DND-41 (cell line): ENCODE measurements around the gene DDR1.
"Not testable (repeated sequence)": the region's sequence is repeated elsewhere in the genome, so short reads cannot be mapped to it uniquely, and the experiment has no call there.

ENCODE experiments used
- EZH2 ChIP-seq: IDR thresholded peaks from 3 replicates; pipeline ENCODE4 v1.6.1; 2012; ENCODE audit warnings: borderline replicate concordance, low read depth, mild to moderate bottlenecking, moderate library complexity, low read length, inconsistent platforms; ENCODE audit not compliant: severe bottlenecking
- TF ChIP-seq, protein P1 (sequence below): IDR thresholded peaks from 2 replicates; pipeline ENCODE4 v1.5.1; 2012; ENCODE audit warnings: borderline replicate concordance, low read length, moderate library complexity, mild to moderate bottlenecking; ENCODE audit not compliant: poor library complexity, severe bottlenecking; ENCODE audit errors: extremely low read depth

- TF ChIP-seq, protein P1, sequence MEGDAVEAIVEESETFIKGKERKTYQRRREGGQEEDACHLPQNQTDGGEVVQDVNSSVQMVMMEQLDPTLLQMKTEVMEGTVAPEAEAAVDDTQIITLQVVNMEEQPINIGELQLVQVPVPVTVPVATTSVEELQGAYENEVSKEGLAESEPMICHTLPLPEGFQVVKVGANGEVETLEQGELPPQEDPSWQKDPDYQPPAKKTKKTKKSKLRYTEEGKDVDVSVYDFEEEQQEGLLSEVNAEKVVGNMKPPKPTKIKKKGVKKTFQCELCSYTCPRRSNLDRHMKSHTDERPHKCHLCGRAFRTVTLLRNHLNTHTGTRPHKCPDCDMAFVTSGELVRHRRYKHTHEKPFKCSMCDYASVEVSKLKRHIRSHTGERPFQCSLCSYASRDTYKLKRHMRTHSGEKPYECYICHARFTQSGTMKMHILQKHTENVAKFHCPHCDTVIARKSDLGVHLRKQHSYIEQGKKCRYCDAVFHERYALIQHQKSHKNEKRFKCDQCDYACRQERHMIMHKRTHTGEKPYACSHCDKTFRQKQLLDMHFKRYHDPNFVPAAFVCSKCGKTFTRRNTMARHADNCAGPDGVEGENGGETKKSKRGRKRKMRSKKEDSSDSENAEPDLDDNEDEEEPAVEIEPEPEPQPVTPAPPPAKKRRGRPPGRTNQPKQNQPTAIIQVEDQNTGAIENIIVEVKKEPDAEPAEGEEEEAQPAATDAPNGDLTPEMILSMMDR = not testable (repeated sequence)
- not testable (repeated sequence) for TF ChIP-seq EZH2
Observed at GRCh38 chr6:30927080-30927479, 42.8 kb downstream of the DDR1 start.
